ENCODE results near the gene WDR93. TPM values are rescaled to one million over a fixed set of nuclear protein-coding genes. Genes with fewer than 3 reads are reported as not detected.

WDR93 gene
- total RNA-seq, 1 donor from 2014 or later: 1.7 TPM

GRCh38 chr15:89790206-89790605 lies 99.6 kb downstream of the WDR93 start:
- DNase-seq (ENCODE audit: low spot score): no peak

- no peak for DNase-seq (ENCODE audit: low spot score)
Measured at GRCh38 chr15:89790661-89791060, 100.0 kb downstream of the WDR93 start.

GRCh38 chr15:89792106-89792805 lies 101.6 kb downstream of the WDR93 start:
- no peak for DNase-seq (ENCODE audit: low spot score)

Other genes with a start within 250 kb of the WDR93 start
- 8.7 TPM for gene RHCG, start 194.2 kb upstream of the WDR93 start, total RNA-seq (ENCODE audit: insufficient read depth, low replicate concordance)
- 1.2 TPM for gene TICRR, start 115.3 kb upstream of the WDR93 start, total RNA-seq (ENCODE audit: insufficient read depth, low replicate concordance)
- 8.2 TPM for gene KIF7, start 35.3 kb upstream of the WDR93 start, total RNA-seq (ENCODE audit: insufficient read depth, low replicate concordance)
- gene PLIN1, start 11.4 kb upstream of the WDR93 start, total RNA-seq (ENCODE audit: insufficient read depth, low replicate concordance): 2.2 TPM
- gene PEX11A, start 57 bp upstream of the WDR93 start, total RNA-seq (ENCODE audit: insufficient read depth, low replicate concordance): 5.1 TPM
- gene MESP1, start 60.4 kb downstream of the WDR93 start, total RNA-seq (ENCODE audit: insufficient read depth, low replicate concordance): 2.9 TPM
- not detected for gene MESP2, start 85.5 kb downstream of the WDR93 start, total RNA-seq (ENCODE audit: insufficient read depth, low replicate concordance)
- 5.8 TPM for gene ANPEP, start 124.0 kb downstream of the WDR93 start, total RNA-seq (ENCODE audit: insufficient read depth, low replicate concordance)
- 65.2 TPM for gene AP3S2, start 203.2 kb downstream of the WDR93 start, total RNA-seq (ENCODE audit: insufficient read depth, low replicate concordance)
- 16.6 TPM for gene ARPIN, start 222.1 kb downstream of the WDR93 start, total RNA-seq (ENCODE audit: insufficient read depth, low replicate concordance)

Data from umbilical cord (tissue), 2 donors.